Neural cell (in vitro differentiated cells): ENCODE results near the gene ADISSP.

Experiments used
- EP300 ChIP-seq: fragments of 450-650 bp; conservative IDR thresholded peaks from 2 replicates; pipeline ENCODE4 v1.6.1; 2014; ENCODE audit warnings: antibody characterized with exemption, mild to moderate bottlenecking, moderate library complexity; ENCODE audit not compliant: poor library complexity, severe bottlenecking
- EZH2 ChIP-seq: fragments of 200-600, 300-800 bp; shearing (Covaris generic), sonication (generic); IDR thresholded peaks from 2 replicates; pipeline ENCODE4 v1.6.1; 2014; ENCODE audit warnings: antibody characterized with exemption, low read length, borderline replicate concordance, mild to moderate bottlenecking; ENCODE audit not compliant: insufficient read depth, poor library complexity, severe bottlenecking
- MXI1 ChIP-seq: fragments of 450-650 bp; conservative IDR thresholded peaks from 2 replicates; pipeline ENCODE4 v1.6.1; 2014; ENCODE audit warnings: antibody characterized with exemption, mild to moderate bottlenecking; ENCODE audit not compliant: poor library complexity, severe bottlenecking
- POLR2AphosphoS5 ChIP-seq: IDR thresholded peaks from 2 replicates; pipeline ENCODE4 v1.6.1; 2012
- RAD21 ChIP-seq: fragments of 450-650 bp; conservative IDR thresholded peaks from 2 replicates; pipeline ENCODE4 v1.6.1; 2014; ENCODE audit warnings: antibody characterized with exemption, mild to moderate bottlenecking, moderate library complexity
- REST ChIP-seq: IDR thresholded peaks from 2 replicates; pipeline ENCODE4 v1.6.1; 2012; ENCODE audit warnings: borderline replicate concordance
- TAF1 ChIP-seq: IDR thresholded peaks from 2 replicates; pipeline ENCODE4 v1.6.1; 2012; ENCODE audit warnings: low read depth
- TF ChIP-seq, protein P1 (sequence below): fragments of 450-650 bp; IDR thresholded peaks from 2 replicates; pipeline ENCODE4 v1.5.1; 2014; ENCODE audit warnings: antibody characterized with exemption, mild to moderate bottlenecking, moderate library complexity; ENCODE audit not compliant: poor library complexity, severe bottlenecking

DNA sequence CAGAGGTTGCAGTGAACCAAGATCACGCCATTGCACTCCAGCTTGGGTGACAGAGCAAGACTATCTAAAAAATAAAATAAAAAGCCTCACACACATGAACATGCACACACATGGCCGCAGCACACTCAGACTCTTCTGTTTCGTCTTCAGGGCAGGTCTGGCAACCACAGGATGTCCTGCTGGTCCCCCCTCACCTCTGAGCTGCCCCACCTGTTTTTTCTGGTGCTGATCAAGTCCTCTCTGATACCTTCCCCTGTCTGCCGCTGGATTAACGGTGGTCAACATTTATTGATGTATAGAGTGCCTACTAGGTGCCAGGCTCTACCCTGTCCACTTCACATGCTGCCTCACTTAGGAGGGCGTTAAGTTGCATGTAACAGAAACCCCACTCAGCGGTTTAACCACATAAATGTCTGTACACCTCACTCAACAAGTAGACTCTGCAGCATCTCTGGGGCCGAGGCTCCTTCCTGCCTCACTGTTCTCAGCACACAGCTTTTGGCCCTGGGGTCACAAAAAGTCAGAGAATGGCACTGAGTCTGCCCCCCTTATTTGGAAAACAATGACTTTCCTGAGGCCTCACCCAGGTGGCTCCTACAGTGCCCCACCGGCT lies 48.3 kb upstream of the ADISSP start:
- no peak for TF ChIP-seq POLR2AphosphoS5
- no peak for TF ChIP-seq EP300
- TF ChIP-seq, protein P1, sequence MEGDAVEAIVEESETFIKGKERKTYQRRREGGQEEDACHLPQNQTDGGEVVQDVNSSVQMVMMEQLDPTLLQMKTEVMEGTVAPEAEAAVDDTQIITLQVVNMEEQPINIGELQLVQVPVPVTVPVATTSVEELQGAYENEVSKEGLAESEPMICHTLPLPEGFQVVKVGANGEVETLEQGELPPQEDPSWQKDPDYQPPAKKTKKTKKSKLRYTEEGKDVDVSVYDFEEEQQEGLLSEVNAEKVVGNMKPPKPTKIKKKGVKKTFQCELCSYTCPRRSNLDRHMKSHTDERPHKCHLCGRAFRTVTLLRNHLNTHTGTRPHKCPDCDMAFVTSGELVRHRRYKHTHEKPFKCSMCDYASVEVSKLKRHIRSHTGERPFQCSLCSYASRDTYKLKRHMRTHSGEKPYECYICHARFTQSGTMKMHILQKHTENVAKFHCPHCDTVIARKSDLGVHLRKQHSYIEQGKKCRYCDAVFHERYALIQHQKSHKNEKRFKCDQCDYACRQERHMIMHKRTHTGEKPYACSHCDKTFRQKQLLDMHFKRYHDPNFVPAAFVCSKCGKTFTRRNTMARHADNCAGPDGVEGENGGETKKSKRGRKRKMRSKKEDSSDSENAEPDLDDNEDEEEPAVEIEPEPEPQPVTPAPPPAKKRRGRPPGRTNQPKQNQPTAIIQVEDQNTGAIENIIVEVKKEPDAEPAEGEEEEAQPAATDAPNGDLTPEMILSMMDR = no peak
- no peak for TF ChIP-seq EZH2
- no peak for TF ChIP-seq REST
- TF ChIP-seq RAD21 = no peak
- TF ChIP-seq MXI1 = no peak
- no peak for TF ChIP-seq TAF1
